ENCODE results near the gene AOPEP.

AOPEP gene

GRCh38 chr9:94850540-94851434 lies 124.3 kb downstream of the AOPEP start:
- no peak for DNase-seq (ENCODE audit: low spot score)

- DNase-seq (ENCODE audit: low spot score): no peak
Measured at GRCh38 chr9:94851467-94851866, 125.0 kb downstream of the AOPEP start.

- DNase-seq (ENCODE audit: low spot score): no peak
Measured at GRCh38 chr9:94851892-94852291, 125.4 kb downstream of the AOPEP start.

- no peak for DNase-seq (ENCODE audit: low spot score)
Measured at GRCh38 chr9:94852373-94852772, 125.9 kb downstream of the AOPEP start.

GRCh38 chr9:94853887-94854286 lies 127.4 kb downstream of the AOPEP start:
- DNase-seq (ENCODE audit: low spot score): no peak

GRCh38 chr9:94855903-94856302 lies 129.4 kb downstream of the AOPEP start:
- no peak for DNase-seq (ENCODE audit: low spot score)

- DNase-seq (ENCODE audit: low spot score): no peak
Measured at GRCh38 chr9:94857791-94858190, 131.3 kb downstream of the AOPEP start.

- DNase-seq (ENCODE audit: low spot score): no peak
Measured at GRCh38 chr9:94859226-94859625, 132.7 kb downstream of the AOPEP start.

GRCh38 chr9:94859891-94860290 lies 133.4 kb downstream of the AOPEP start:
- no peak for DNase-seq (ENCODE audit: low spot score)

GRCh38 chr9:94860678-94861588 lies 134.4 kb downstream of the AOPEP start:
- no peak for DNase-seq (ENCODE audit: low spot score)

GRCh38 chr9:94861589-94862272 lies 135.2 kb downstream of the AOPEP start:
- no peak for DNase-seq (ENCODE audit: low spot score)

- no peak for DNase-seq (ENCODE audit: low spot score)
Measured at GRCh38 chr9:94864196-94864595, 137.7 kb downstream of the AOPEP start.

- DNase-seq (ENCODE audit: low spot score): no peak
Measured at GRCh38 chr9:94864862-94865509, 138.5 kb downstream of the AOPEP start.

GRCh38 chr9:94865582-94866452 lies 139.3 kb downstream of the AOPEP start:
- no peak for DNase-seq (ENCODE audit: low spot score)

- no peak for DNase-seq (ENCODE audit: low spot score)
Measured at GRCh38 chr9:94866770-94867169, 140.3 kb downstream of the AOPEP start.

GRCh38 chr9:94867281-94867841 lies 140.9 kb downstream of the AOPEP start:
- DNase-seq (ENCODE audit: low spot score): no peak

GRCh38 chr9:94867842-94868312 lies 141.4 kb downstream of the AOPEP start:
- no peak for DNase-seq (ENCODE audit: low spot score)

GRCh38 chr9:94868464-94868863 lies 142.0 kb downstream of the AOPEP start:
- DNase-seq (ENCODE audit: low spot score): no peak

GRCh38 chr9:94869415-94869843 lies 142.9 kb downstream of the AOPEP start:
- no peak for DNase-seq (ENCODE audit: low spot score)

GRCh38 chr9:94870465-94870792 lies 143.9 kb downstream of the AOPEP start:
- no peak for DNase-seq (ENCODE audit: low spot score)
